ENCODE measurements around the gene CKLF.
"Not testable (repeated sequence)": the region's sequence is repeated elsewhere in the genome, so short reads cannot be mapped to it uniquely, and the experiment has no call there.

The CKLF gene

DNA sequence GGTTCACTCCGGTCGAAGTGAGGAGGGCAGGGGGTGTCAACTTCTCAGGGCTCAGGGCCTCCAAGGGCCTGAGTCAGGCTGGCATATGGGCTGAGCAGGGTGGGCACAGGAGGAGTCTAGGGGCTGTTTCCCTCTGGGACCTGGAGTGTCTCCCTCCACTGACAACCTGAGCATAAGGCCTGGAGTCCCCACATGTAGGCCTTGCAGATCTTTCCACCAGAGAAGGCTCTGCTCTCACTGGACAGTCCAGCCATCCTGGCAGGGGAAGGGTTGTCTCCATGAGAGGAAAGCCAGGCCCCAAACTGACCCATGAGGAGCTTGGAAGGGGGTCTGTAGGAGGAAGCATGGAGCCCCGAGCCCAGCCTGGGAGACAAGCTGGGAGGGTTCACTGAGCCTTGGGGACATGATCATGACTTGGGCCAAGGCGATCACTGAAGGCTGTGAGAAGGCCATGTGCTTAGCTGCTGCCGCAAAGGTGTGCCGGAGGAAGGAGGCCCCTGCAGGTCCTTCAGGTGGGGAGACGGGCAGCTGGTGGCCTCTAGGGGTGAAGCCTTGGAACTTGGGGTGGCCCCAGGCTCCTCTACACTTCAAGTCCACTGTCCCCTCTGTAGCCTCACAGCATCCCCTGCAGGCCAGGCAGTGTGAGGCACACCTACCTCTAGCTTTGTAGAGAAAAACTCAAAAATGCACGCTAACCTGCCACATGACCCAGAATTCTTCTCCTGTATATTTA is 36.8 kb downstream of the CKLF start:
- DNase-seq (ENCODE audit: extremely low read depth, low read depth) = no peak

DNA sequence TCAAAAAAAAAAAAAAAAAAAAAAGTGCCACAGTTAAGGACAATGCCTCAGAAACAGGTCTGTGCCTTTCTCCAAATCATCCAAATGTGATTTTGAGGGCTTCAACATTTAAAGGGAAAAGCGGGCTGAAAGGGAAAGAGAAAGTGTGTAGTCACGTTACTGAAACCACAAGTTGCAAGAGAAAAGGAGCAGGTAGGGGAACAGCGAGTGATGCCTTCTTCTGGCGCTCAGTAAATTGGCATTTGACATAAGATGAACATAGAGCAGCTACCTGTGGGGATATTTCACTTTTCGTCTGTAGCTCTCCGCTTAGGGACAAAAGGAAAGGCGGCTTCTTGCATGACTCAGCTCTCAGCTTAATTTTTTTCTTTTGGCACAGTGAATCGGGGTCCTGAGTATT is 37.9 kb downstream of the CKLF start:
- TF ChIP-seq, protein P1, sequence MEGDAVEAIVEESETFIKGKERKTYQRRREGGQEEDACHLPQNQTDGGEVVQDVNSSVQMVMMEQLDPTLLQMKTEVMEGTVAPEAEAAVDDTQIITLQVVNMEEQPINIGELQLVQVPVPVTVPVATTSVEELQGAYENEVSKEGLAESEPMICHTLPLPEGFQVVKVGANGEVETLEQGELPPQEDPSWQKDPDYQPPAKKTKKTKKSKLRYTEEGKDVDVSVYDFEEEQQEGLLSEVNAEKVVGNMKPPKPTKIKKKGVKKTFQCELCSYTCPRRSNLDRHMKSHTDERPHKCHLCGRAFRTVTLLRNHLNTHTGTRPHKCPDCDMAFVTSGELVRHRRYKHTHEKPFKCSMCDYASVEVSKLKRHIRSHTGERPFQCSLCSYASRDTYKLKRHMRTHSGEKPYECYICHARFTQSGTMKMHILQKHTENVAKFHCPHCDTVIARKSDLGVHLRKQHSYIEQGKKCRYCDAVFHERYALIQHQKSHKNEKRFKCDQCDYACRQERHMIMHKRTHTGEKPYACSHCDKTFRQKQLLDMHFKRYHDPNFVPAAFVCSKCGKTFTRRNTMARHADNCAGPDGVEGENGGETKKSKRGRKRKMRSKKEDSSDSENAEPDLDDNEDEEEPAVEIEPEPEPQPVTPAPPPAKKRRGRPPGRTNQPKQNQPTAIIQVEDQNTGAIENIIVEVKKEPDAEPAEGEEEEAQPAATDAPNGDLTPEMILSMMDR (IDR thresholded peaks at IDR 0.05; ENCODE audit: low read depth, low read length) = no peak
- no peak for DNase-seq (ENCODE audit: extremely low read depth, low read depth)

More for the DNA sequence above, 36.8 kb downstream of the CKLF start:
- TF ChIP-seq, protein P1 (IDR thresholded peaks at IDR 0.05; ENCODE audit: low read depth, low read length) = peak; percentile 63

DNA sequence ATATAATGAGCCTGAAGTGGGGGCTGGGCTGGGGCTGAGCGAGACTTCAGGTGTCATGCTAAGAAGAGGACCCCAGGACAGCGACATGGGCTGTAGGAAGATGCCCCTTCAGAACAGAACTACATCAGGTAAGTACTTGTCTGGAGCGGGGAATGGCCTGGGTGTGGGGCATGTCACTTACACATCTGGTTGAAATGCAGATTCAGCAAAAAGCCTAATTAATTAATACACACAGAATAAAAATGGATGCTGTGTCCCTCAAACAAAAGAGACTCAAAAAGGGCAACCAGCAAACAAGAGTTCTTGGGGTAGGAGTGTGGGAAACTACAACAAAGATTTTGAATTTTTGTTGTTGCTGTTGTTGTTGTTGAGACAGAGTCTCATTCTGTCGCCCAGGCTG is 38.6 kb downstream of the CKLF start:
- TF ChIP-seq, protein P1 (IDR thresholded peaks at IDR 0.05; ENCODE audit: low read depth, low read length) = no peak
- DNase-seq (ENCODE audit: extremely low read depth, low read depth) = no peak

DNA sequence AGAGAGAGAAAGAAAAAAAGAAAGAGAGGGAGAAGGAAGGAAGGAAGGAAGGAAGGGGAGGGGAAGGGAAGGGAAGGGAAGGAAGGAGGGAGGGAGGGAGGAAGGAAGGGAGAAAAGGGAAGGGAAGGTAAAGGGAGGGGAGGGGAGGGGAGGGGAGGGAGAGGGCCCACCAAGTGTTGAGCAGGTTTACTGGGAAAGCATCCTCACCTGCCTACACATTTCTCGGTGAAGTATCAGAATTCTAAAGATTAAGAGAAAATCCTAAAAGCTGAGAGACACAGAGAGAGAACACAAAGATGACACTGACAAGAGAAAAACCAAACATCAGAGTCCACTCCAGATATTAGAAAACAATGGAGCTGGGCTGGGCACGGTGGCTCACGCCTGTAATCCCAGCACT is 39.9 kb downstream of the CKLF start:
- DNase-seq (ENCODE audit: extremely low read depth, low read depth) = no peak
- TF ChIP-seq, protein P1 (IDR thresholded peaks at IDR 0.05; ENCODE audit: low read depth, low read length) = no peak

DNA sequence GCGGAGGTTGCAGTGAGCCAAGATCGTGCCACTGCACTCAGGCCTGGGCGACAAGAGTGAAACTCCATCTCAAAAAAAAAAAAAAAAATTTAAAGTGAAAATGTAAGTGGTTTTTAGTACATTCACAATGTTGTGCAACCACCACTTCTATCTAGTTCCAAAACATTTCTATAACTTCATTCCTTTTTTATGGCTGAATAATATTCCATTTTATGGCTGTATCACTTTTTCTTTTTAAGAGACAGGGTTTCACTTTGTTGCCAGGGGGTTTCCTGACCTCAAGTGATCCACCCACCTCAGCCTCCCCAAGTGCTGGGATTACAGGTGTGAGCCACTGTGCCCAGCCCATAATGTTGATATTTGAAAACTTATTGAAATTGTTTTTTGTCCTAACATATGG is 40.4 kb downstream of the CKLF start:
- TF ChIP-seq, protein P1 (IDR thresholded peaks at IDR 0.05; ENCODE audit: low read depth, low read length) = no peak
- DNase-seq (ENCODE audit: extremely low read depth, low read depth) = no peak

DNA sequence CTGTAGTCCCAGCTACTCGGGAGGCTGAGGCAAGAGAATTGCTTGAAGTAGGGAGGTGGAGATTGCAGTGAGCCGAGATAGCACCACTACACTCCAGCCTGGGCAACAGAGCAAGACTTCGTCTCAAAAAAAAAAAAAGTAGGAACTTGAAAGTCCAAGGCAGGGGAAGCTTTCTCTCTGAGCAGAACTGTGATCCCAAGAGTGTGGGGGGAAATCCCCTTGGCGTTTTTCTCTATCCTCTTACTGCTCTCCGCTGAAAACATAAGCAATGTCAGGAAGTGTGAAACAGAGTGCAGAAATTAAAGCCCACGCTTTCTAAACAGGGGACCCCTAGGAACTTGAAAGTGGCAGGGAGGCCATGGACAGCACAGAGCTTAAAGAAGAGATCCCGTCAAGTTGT is 42.4 kb downstream of the CKLF start:
- DNase-seq (ENCODE audit: extremely low read depth, low read depth) = no peak
- TF ChIP-seq, protein P1 (IDR thresholded peaks at IDR 0.05; ENCODE audit: low read depth, low read length) = no peak

DNA sequence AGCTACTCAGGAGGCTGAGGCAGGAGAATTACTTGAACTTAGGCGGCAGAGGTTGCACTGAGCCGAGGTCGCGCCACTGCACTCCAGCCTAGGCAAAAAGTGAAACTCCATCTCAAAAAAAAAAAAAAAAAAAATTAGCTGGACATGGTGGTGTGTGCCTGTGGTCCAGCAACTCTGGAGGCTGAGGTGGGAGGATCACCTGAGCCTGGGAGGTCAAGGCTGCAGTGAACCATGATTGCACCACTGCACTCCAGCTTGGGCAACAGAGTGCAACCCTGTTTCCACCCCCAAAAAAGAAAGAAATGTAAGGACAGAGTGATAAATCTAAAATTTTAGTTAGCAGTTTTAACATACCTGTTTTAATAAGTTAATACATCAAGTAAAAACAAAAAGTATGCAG is 44.2 kb downstream of the CKLF start:
- DNase-seq (ENCODE audit: extremely low read depth, low read depth) = not testable (repeated sequence)
